ENCODE results near the gene CIB4.

DNA sequence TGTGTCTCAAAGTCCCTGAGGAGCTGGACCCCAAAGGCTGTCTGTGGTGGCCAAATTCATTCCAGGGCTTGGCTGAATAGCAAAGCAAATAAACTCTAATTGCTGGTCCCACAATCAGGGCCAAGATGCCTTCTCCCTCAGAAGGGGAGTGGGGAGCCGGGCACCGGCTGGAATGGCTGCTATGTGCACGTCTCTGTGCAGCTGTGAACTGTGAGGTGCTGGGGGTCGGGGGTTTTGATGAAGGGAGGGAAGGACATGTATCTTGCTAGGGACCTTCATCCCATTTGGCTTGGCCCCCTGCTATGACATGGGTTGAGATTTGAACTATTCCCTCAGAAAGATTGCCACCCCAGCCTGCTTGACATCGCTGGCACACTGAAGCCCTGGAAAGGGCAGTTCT is 60.4 kb downstream of the CIB4 start:
- TF ChIP-seq CREB1 (IDR thresholded peaks at IDR 0.05): no peak
- no peak for TF ChIP-seq CREB1 (CRISPR knock-in tag; IDR thresholded peaks at IDR 0.05)
- TF ChIP-seq, protein P1, sequence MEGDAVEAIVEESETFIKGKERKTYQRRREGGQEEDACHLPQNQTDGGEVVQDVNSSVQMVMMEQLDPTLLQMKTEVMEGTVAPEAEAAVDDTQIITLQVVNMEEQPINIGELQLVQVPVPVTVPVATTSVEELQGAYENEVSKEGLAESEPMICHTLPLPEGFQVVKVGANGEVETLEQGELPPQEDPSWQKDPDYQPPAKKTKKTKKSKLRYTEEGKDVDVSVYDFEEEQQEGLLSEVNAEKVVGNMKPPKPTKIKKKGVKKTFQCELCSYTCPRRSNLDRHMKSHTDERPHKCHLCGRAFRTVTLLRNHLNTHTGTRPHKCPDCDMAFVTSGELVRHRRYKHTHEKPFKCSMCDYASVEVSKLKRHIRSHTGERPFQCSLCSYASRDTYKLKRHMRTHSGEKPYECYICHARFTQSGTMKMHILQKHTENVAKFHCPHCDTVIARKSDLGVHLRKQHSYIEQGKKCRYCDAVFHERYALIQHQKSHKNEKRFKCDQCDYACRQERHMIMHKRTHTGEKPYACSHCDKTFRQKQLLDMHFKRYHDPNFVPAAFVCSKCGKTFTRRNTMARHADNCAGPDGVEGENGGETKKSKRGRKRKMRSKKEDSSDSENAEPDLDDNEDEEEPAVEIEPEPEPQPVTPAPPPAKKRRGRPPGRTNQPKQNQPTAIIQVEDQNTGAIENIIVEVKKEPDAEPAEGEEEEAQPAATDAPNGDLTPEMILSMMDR (IDR thresholded peaks at IDR 0.05 in 2 of 3, conservative IDR thresholded peaks at IDR 0.05 in 1 of 3; ENCODE audit: insufficient read depth in 2 of 3, low read depth in 1 of 3, low read length in 3 of 3): no peak
- no peak for TF ChIP-seq MAFF (IDR thresholded peaks at IDR 0.05; ENCODE audit: low read length)
- TF ChIP-seq, protein P2, sequence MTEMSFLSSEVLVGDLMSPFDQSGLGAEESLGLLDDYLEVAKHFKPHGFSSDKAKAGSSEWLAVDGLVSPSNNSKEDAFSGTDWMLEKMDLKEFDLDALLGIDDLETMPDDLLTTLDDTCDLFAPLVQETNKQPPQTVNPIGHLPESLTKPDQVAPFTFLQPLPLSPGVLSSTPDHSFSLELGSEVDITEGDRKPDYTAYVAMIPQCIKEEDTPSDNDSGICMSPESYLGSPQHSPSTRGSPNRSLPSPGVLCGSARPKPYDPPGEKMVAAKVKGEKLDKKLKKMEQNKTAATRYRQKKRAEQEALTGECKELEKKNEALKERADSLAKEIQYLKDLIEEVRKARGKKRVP (CRISPR knock-in tag; IDR thresholded peaks at IDR 0.05): no peak
- TF ChIP-seq ZNF589 (CRISPR knock-in tag; IDR thresholded peaks at IDR 0.05; ENCODE audit: low read depth): no peak
